Renal pelvis (tissue), 12 donors: ENCODE data around the gene TSPY1. TPM values are rescaled to one million over a fixed set of nuclear protein-coding genes. Genes with fewer than 3 reads are reported as not detected.
"Not testable (repeated sequence)": the region's sequence is repeated elsewhere in the genome, so short reads cannot be mapped to it uniquely, and the experiment has no call there.

Source experiments
- DNase-seq: peaks from one replicate; pipeline ENCODE4 v3.0.0-alpha.2; 2013
- long read RNA-seq, 16 experiments: transcript quantifications; one replicate each; lab custom pipeline, GENCODE V29; 2026
- polyA plus RNA-seq, 3 donors: library from polyadenylated mRNA; unstranded; fragments of 120-200 nt; gene quantifications; one replicate each; pipeline ENCODE4 v1.2.1, GENCODE V29; 2013; ENCODE audit not compliant: insufficient read length in 3 of 3

Gene TSPY1
- polyA plus RNA-seq, result not detected
- long read RNA-seq, donor 1, result 0 reads
- long read RNA-seq, donor 2, result 0 reads
- long read RNA-seq, donor 3, result 0 reads
- long read RNA-seq, donor 4, result 0 reads
- long read RNA-seq, donor 5, result 0 reads
- long read RNA-seq, donor 6, result 0 reads
- long read RNA-seq, donor 7, result 0 reads
- long read RNA-seq, donor 8, result 0 reads
- long read RNA-seq, donor 9, result 0 reads
- long read RNA-seq, donor 10, result 0 reads
- long read RNA-seq, donor 11, result 0 reads
- long read RNA-seq, donor 12, result 0 reads
- long read RNA-seq, donor 13, result 0 reads
- long read RNA-seq, donor 14, result 0 reads
- long read RNA-seq, donor 15, result 0 reads
- long read RNA-seq, donor 16, result 0 reads

GRCh38 chrY:9466655-9467054 is at the start of gene TSPY1:
TSS of gene TSPY1 (plus strand) at chrY:9466955. CDS start at chrY:9467001, 46 bp downstream.
- not testable (repeated sequence) for DNase-seq

GRCh38 chrY:9486967-9487366 is 20.2 kb downstream of the TSPY1 start, which contains the start of gene TSPY9:
TSS of gene TSPY9 (plus strand) at chrY:9487267. CDS start at chrY:9487313, 46 bp downstream.
- not testable (repeated sequence) for DNase-seq

GRCh38 chrY:9504396-9504795 is 37.6 kb downstream of the TSPY1 start:
- DNase-seq, result not testable (repeated sequence)

GRCh38 chrY:9516287-9516686 is 49.5 kb downstream of the TSPY1 start:
- DNase-seq, result not testable (repeated sequence)

Other genes with a start within 250 kb of the TSPY1 start
- not detected for gene TSPY4, start 129.5 kb upstream of the TSPY1 start, polyA plus RNA-seq
- not detected for gene TSPY8, start 109.2 kb upstream of the TSPY1 start, polyA plus RNA-seq
- gene TSPY3, start 68.5 kb upstream of the TSPY1 start, polyA plus RNA-seq, result not detected
- gene TSPY9, start 20.3 kb downstream of the TSPY1 start, polyA plus RNA-seq, result not detected
- gene TSPY10, start 60.9 kb downstream of the TSPY1 start, polyA plus RNA-seq, result not detected